Glutamatergic neuron (in vitro differentiated cells): ENCODE measurements around the gene ATP7A. TPM values are rescaled to one million over a fixed set of nuclear protein-coding genes. Genes with fewer than 3 reads are reported as not detected.

Source experiments
- DNase-seq: peaks from one replicate; pipeline ENCODE4 v3.0.0; 2022
- H3K27ac Mint-ChIP-seq: one replicate; pipeline ENCODE4 v1.8.0; 2020; ENCODE audit warnings: mild to moderate bottlenecking, mixed read lengths, inconsistent platforms; ENCODE audit not compliant: unreplicated experiment
- H3K27me3 Mint-ChIP-seq: one replicate; pipeline ENCODE4 v1.8.0; 2020; ENCODE audit warnings: mild to moderate bottlenecking, moderate library complexity, mixed read lengths, inconsistent platforms; ENCODE audit not compliant: unreplicated experiment
- H3K36me3 Mint-ChIP-seq: one replicate; pipeline ENCODE4 v1.8.0; 2020; ENCODE audit warnings: mild to moderate bottlenecking, mixed read lengths, inconsistent platforms; ENCODE audit not compliant: unreplicated experiment
- H3K4me1 Mint-ChIP-seq: one replicate; pipeline ENCODE4 v1.8.0; 2020; ENCODE audit warnings: mild to moderate bottlenecking, low read depth, mixed read lengths, inconsistent platforms; ENCODE audit not compliant: unreplicated experiment
- H3K4me3 Mint-ChIP-seq: one replicate; pipeline ENCODE4 v1.8.0; 2020; ENCODE audit warnings: mild to moderate bottlenecking, mixed read lengths, inconsistent platforms; ENCODE audit not compliant: unreplicated experiment
- H3K9me3 Mint-ChIP-seq: one replicate; pipeline ENCODE4 v1.8.0; 2020; ENCODE audit warnings: mild to moderate bottlenecking, moderate library complexity, mixed read lengths, inconsistent platforms; ENCODE audit not compliant: unreplicated experiment
- CTCF ChIP-seq: fragments of 200-600 bp; sonication (generic); IDR thresholded peaks from one replicate; pipeline ENCODE4 v1.5.0; 2021; ENCODE audit not compliant: partially characterized antibody, unreplicated experiment
- total RNA-seq: library from RNA; stranded (reverse); fragmentation: NEBNext Ultra II Directional; extraction: Animal tissue kit (Norgen Biotek cat#: 25700); gene quantifications from one replicate; pipeline ENCODE4 v1.2.1, GENCODE V29; 2021; ENCODE audit not compliant: unreplicated experiment

Gene ATP7A
- total RNA-seq, 1 donor from 2014 or later: 11.5 TPM

- Mint-ChIP-seq H3K4me1 (no peaks in the 10 kb centered on the region), H3K36me3 (no peaks in the 10 kb centered on the region), H3K27me3 (no peaks in the 10 kb centered on the region), H3K9me3 (no peaks in the 10 kb centered on the region), H3K27ac (no peak overlapping the region), H3K4me3 (no peak overlapping the region)
- TF ChIP-seq CTCF: no peak
- no peak for DNase-seq
These were observed 66.6 kb downstream of the ATP7A start for GRCh38 chrX:77977095-77977494.

- Mint-ChIP-seq H3K4me3 (no peak overlapping the region), H3K9me3 (no peaks in the 10 kb centered on the region), H3K4me1 (no peaks in the 10 kb centered on the region), H3K27me3 (no peaks in the 10 kb centered on the region), H3K36me3 (no peaks in the 10 kb centered on the region), H3K27ac (no peak overlapping the region)
- TF ChIP-seq CTCF: no peak
- no peak for DNase-seq
These were observed 67.0 kb downstream of the ATP7A start for GRCh38 chrX:77977518-77977917.

- H3K9me3 Mint-ChIP-seq: no peaks in the 10 kb centered on the region
- H3K27me3 Mint-ChIP-seq: no peaks in the 10 kb centered on the region
- no peak for TF ChIP-seq CTCF
These were observed 69.4 kb downstream of the ATP7A start for GRCh38 chrX:77979870-77980269.

GRCh38 chrX:78011846-78012245 is 101.4 kb downstream of the ATP7A start:
- Mint-ChIP-seq H3K36me3 (no peaks in the 10 kb centered on the region), H3K4me3 (no peak overlapping the region), H3K27me3 (peaks cover 2% of the 10 kb centered on the region), H3K27ac (no peak overlapping the region), H3K4me1 (no peaks in the 10 kb centered on the region), H3K9me3 (no peaks in the 10 kb centered on the region)
- TF ChIP-seq CTCF: no peak
- DNase-seq: no peak

More at GRCh38 chrX:77979870-77980269, 69.4 kb downstream of the ATP7A start:
- Mint-ChIP-seq H3K27ac (no peak overlapping the region), H3K4me3 (no peak overlapping the region), H3K36me3 (no peaks in the 10 kb centered on the region), H3K4me1 (no peaks in the 10 kb centered on the region)
- DNase-seq: no peak

GRCh38 chrX:78019586-78020483 is 109.3 kb downstream of the ATP7A start:
- Mint-ChIP-seq H3K27me3 (peaks cover 2% of the 10 kb centered on the region), H3K4me3 (no peak overlapping the region), H3K9me3 (no peaks in the 10 kb centered on the region), H3K27ac (no peak overlapping the region), H3K4me1 (no peaks in the 10 kb centered on the region), H3K36me3 (no peaks in the 10 kb centered on the region)
- no peak for DNase-seq
- TF ChIP-seq CTCF: no peak
